Measurements from ENCODE around the gene TMEM87B. TPM values are rescaled to one million over a fixed set of nuclear protein-coding genes. Genes with fewer than 3 reads are reported as not detected.

The TMEM87B gene
- total RNA-seq, 2 donors from 2014 or later = 14.8 to 15.3 TPM

- WGBS, 2 donors = 65 to 72% methylated on average over 5 of the region's 5 CpGs
- TF ChIP-seq CTCF (IDR thresholded peaks at IDR 0.05) (no peak), POLR2A (IDR thresholded peaks at IDR 0.05) (no peak)
- Histone ChIP-seq H3K4me1 (no peaks in the 10 kb centered on the region), H3K27me3 (no peaks in the 10 kb centered on the region), H3K4me3 (no peak overlapping the region), H3K36me3 (replicated peaks in 1 of 2; ENCODE audit: insufficient read depth in 1 of 2, low read depth in 2 of 2) (no peaks in the 10 kb centered on the region), H3K27ac (peak overlapping the region in 1 of 4 donors; percentile 28), H3K9me3 (no peaks in the 10 kb centered on the region)
- DNase-seq = peak in 1 of 4 donors; percentile 49
- intact Hi-C loops (cut with DNase I) = no loop called here
- ATAC-seq = peak; percentile 41
Measured at GRCh38 chr2:112150447-112150846, 95.4 kb downstream of the TMEM87B start.

- no peak for ATAC-seq
- intact Hi-C loops (cut with DNase I) = no loop called here
- H3K4me3 ChIP-seq = no peak overlapping the region
- peak overlapping the region in 1 of 4 donors; percentile 28 for H3K27ac ChIP-seq
- no peaks in the 10 kb centered on the region for H3K4me1 ChIP-seq
- DNase-seq = no peak
- WGBS, 2 donors = 80 to 81% methylated on average over 11 of the region's 11 CpGs
- no peaks in the 10 kb centered on the region for H3K9me3 ChIP-seq
- no peaks in the 10 kb centered on the region for H3K27me3 ChIP-seq
- H3K36me3 ChIP-seq (replicated peaks in 1 of 2; ENCODE audit: insufficient read depth in 1 of 2, low read depth in 2 of 2) = no peaks in the 10 kb centered on the region
- no peak for TF ChIP-seq CTCF (IDR thresholded peaks at IDR 0.05)
- TF ChIP-seq POLR2A (IDR thresholded peaks at IDR 0.05) = no peak
Measured at GRCh38 chr2:112150851-112151250, 95.8 kb downstream of the TMEM87B start.

- Histone ChIP-seq H3K27ac (peak overlapping the region in 1 of 4 donors; percentile 28), H3K4me3 (no peak overlapping the region), H3K36me3 (replicated peaks in 1 of 2; ENCODE audit: insufficient read depth in 1 of 2, low read depth in 2 of 2) (no peaks in the 10 kb centered on the region), H3K4me1 (no peaks in the 10 kb centered on the region), H3K27me3 (no peaks in the 10 kb centered on the region), H3K9me3 (no peaks in the 10 kb centered on the region)
- no peak for ATAC-seq
- intact Hi-C loops (cut with DNase I) = no loop called here
- TF ChIP-seq POLR2A (IDR thresholded peaks at IDR 0.05) (no peak), CTCF (IDR thresholded peaks at IDR 0.05) (no peak)
- no peak for DNase-seq
- WGBS, 2 donors = 84 to 88% methylated on average over 5 of the region's 5 CpGs
Measured at GRCh38 chr2:112151271-112151670, 96.2 kb downstream of the TMEM87B start.

- no peak for ATAC-seq
- DNase-seq = no peak
- 86 to 88% methylated on average over 17 to 18 of the region's 18 CpGs for WGBS, 2 donors
- Histone ChIP-seq H3K4me3 (no peak overlapping the region), H3K4me1 (no peaks in the 10 kb centered on the region), H3K27ac (no peak overlapping the region), H3K27me3 (no peaks in the 10 kb centered on the region), H3K36me3 (replicated peaks in 1 of 2; ENCODE audit: insufficient read depth in 1 of 2, low read depth in 2 of 2) (no peaks in the 10 kb centered on the region), H3K9me3 (no peaks in the 10 kb centered on the region)
- intact Hi-C loops (cut with DNase I) = no loop called here
- no peak for TF ChIP-seq POLR2A (IDR thresholded peaks at IDR 0.05)
Measured at GRCh38 chr2:112151701-112152440, 96.8 kb downstream of the TMEM87B start.

GRCh38 chr2:112152476-112153178 lies 97.6 kb downstream of the TMEM87B start:
- H3K4me3 ChIP-seq = no peak overlapping the region
- no peaks in the 10 kb centered on the region for H3K27me3 ChIP-seq
- 81 to 89% methylated on average over 10 of the region's 10 CpGs for WGBS, 2 donors
- no peaks in the 10 kb centered on the region for H3K36me3 ChIP-seq (replicated peaks in 1 of 2; ENCODE audit: insufficient read depth in 1 of 2, low read depth in 2 of 2)
- no peaks in the 10 kb centered on the region for H3K9me3 ChIP-seq
- TF ChIP-seq POLR2A (IDR thresholded peaks at IDR 0.05) (no peak), CTCF (IDR thresholded peaks at IDR 0.05) (no peak)
- no peak overlapping the region for H3K27ac ChIP-seq
- H3K4me1 ChIP-seq = no peaks in the 10 kb centered on the region
- ATAC-seq (no peak), DNase-seq (no peak)
- intact Hi-C loops (cut with DNase I) = no loop called here
